ENCODE results near the gene TNFSF13B.

GRCh38 chr13:108257248-108257647 is 12.3 kb upstream of the TNFSF13B start:
- TF ChIP-seq CTCF (IDR thresholded peaks at IDR 0.05) (no peak), POLR2A (IDR thresholded peaks at IDR 0.05) (no peak)
